CD4-positive, alpha-beta T cell treated with Interleukin-10 for 1 hour (primary cell): Measurements from ENCODE around the gene PCDHGA7.
A peak's percentile ranks its signal among the peaks of the same experiment; 100 is the strongest.
"Not testable (repeated sequence)": the region's sequence is repeated elsewhere in the genome, so short reads cannot be mapped to it uniquely, and the experiment has no call there.

ENCODE experiments used
- DNase-seq: peaks from one replicate; pipeline ENCODE4 v3.0.0-alpha.2; 2020

Gene PCDHGA7

GRCh38 chr5:141430332-141431113 is 48.0 kb downstream of the PCDHGA7 start, which contains the start of gene PCDHGA12:
Gene PCDHGA12 (plus strand): TSS chr5:141430507. CDS start chr5:141430760, 253 bp downstream.
- DNase-seq, result peak; percentile 19

- DNase-seq, result no peak
Observed at GRCh38 chr5:141431286-141431685, 48.7 kb downstream of the PCDHGA7 start.

GRCh38 chr5:141432308-141432707 is 49.8 kb downstream of the PCDHGA7 start:
- DNase-seq, result not testable (repeated sequence)

GRCh38 chr5:141432726-141433125 is 50.2 kb downstream of the PCDHGA7 start:
- not testable (repeated sequence) for DNase-seq

- DNase-seq, result no peak
Observed at GRCh38 chr5:141434006-141434405, 51.5 kb downstream of the PCDHGA7 start.
